ENCODE measurements around the gene CELF4. TPM values are rescaled to one million over a fixed set of nuclear protein-coding genes. Genes with fewer than 3 reads are reported as not detected.

The CELF4 gene
- polyA plus RNA-seq, 1 experiment, result not detected

DNA sequence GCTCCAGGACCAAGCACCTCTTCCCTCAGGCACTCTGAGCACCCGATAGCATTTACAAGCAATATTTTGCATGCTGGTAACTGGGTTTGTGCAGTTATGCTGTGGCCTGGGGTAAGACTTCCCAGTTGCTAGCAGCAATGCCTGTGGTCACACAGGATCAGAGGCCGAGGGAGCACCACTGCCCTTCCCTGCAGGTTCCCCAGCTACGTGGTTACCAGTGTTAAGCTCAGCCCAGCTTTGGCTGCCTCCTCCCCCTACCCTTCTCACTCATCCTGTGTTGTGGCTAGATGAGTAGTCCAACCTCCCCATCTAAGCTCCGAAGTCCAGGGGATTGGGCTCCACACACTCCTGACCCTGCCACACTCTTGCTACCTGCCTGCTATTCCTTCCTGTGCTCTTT, 141.1 kb downstream of the CELF4 start:
- ChIA-PET POLR2A (no interaction called here), CTCF (no interaction called here)
- no peak overlapping the region for H3K4me3 ChIP-seq (ENCODE audit: low read depth, low read length)
- no peak for DNase-seq (ENCODE audit: low read depth, low spot score)
- peaks cover 4% of the 10 kb centered on the region for H3K27me3 ChIP-seq (ENCODE audit: control insufficient read depth, insufficient read depth, low read length)
- TF ChIP-seq, protein P1, sequence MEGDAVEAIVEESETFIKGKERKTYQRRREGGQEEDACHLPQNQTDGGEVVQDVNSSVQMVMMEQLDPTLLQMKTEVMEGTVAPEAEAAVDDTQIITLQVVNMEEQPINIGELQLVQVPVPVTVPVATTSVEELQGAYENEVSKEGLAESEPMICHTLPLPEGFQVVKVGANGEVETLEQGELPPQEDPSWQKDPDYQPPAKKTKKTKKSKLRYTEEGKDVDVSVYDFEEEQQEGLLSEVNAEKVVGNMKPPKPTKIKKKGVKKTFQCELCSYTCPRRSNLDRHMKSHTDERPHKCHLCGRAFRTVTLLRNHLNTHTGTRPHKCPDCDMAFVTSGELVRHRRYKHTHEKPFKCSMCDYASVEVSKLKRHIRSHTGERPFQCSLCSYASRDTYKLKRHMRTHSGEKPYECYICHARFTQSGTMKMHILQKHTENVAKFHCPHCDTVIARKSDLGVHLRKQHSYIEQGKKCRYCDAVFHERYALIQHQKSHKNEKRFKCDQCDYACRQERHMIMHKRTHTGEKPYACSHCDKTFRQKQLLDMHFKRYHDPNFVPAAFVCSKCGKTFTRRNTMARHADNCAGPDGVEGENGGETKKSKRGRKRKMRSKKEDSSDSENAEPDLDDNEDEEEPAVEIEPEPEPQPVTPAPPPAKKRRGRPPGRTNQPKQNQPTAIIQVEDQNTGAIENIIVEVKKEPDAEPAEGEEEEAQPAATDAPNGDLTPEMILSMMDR (IDR thresholded peaks at IDR 0.05; ENCODE audit: low read depth, low read length), result no peak
- H3K9me3 ChIP-seq (ENCODE audit: control insufficient read depth, insufficient read depth, low read length), result no peaks in the 10 kb centered on the region
- H3K27ac ChIP-seq (ENCODE audit: low read depth, low read length), result no peak overlapping the region

- TF ChIP-seq, protein P1 (IDR thresholded peaks at IDR 0.05; ENCODE audit: low read depth, low read length), result no peak
- H3K9me3 ChIP-seq (ENCODE audit: control insufficient read depth, insufficient read depth, low read length), result no peaks in the 10 kb centered on the region
- no peak overlapping the region for H3K4me3 ChIP-seq (ENCODE audit: low read depth, low read length)
- CTCF ChIA-PET, result no interaction called here
- H3K27ac ChIP-seq (ENCODE audit: low read depth, low read length), result no peak overlapping the region
- H3K27me3 ChIP-seq (ENCODE audit: control insufficient read depth, insufficient read depth, low read length), result peaks cover 8% of the 10 kb centered on the region
- DNase-seq (ENCODE audit: low read depth, low spot score), result no peak
- POLR2A ChIA-PET, result interaction anchor here (0.6 kb wide), 1 partner anchor 34 kb away, joined by 5 read pairs; no protein-coding TSS in a partner anchor
Measured at GRCh38 chr18:37422596-37422995, 143.0 kb downstream of the CELF4 start.

GRCh38 chr18:37422116-37422515, 143.5 kb downstream of the CELF4 start:
- DNase-seq (ENCODE audit: low read depth, low spot score), result no peak
- Histone ChIP-seq H3K27me3 (ENCODE audit: control insufficient read depth, insufficient read depth, low read length) (peaks cover 8% of the 10 kb centered on the region), H3K4me3 (ENCODE audit: low read depth, low read length) (no peak overlapping the region), H3K9me3 (ENCODE audit: control insufficient read depth, insufficient read depth, low read length) (no peaks in the 10 kb centered on the region), H3K27ac (ENCODE audit: low read depth, low read length) (no peak overlapping the region)
- ChIA-PET POLR2A (no interaction called here), CTCF (no interaction called here)
- TF ChIP-seq, protein P1 (IDR thresholded peaks at IDR 0.05; ENCODE audit: low read depth, low read length), result no peak

GRCh38 chr18:37421341-37422077, 144.1 kb downstream of the CELF4 start:
- H3K9me3 ChIP-seq (ENCODE audit: control insufficient read depth, insufficient read depth, low read length), result no peaks in the 10 kb centered on the region
- CTCF ChIA-PET, result no interaction called here
- TF ChIP-seq, protein P1 (IDR thresholded peaks at IDR 0.05; ENCODE audit: low read depth, low read length), result no peak
- no peak overlapping the region for H3K4me3 ChIP-seq (ENCODE audit: low read depth, low read length)
- H3K27me3 ChIP-seq (ENCODE audit: control insufficient read depth, insufficient read depth, low read length), result peaks cover 8% of the 10 kb centered on the region
- POLR2A ChIA-PET, result no interaction called here
- DNase-seq (ENCODE audit: low read depth, low spot score), result no peak
- no peak overlapping the region for H3K27ac ChIP-seq (ENCODE audit: low read depth, low read length)

GRCh38 chr18:37420315-37420880, 145.2 kb downstream of the CELF4 start:
- Histone ChIP-seq H3K4me3 (ENCODE audit: low read depth, low read length) (no peak overlapping the region), H3K27me3 (ENCODE audit: control insufficient read depth, insufficient read depth, low read length) (peaks cover 8% of the 10 kb centered on the region), H3K9me3 (ENCODE audit: control insufficient read depth, insufficient read depth, low read length) (no peaks in the 10 kb centered on the region), H3K27ac (ENCODE audit: low read depth, low read length) (no peak overlapping the region)
- no peak for DNase-seq (ENCODE audit: low read depth, low spot score)
- TF ChIP-seq, protein P1 (IDR thresholded peaks at IDR 0.05; ENCODE audit: low read depth, low read length), result no peak
- ChIA-PET CTCF (no interaction called here), POLR2A (no interaction called here)

All from AG04450 (cell line).